ENCODE measurements around the gene HJURP. TPM values are rescaled to one million over a fixed set of nuclear protein-coding genes. Genes with fewer than 3 reads are reported as not detected.
A peak's percentile ranks its signal among the peaks of the same experiment; 100 is the strongest.

HJURP gene
- total RNA-seq, 6 donors from 2014 or later: 0.98 to 3.2 (median 1.3) TPM; not detected in 1

DNA sequence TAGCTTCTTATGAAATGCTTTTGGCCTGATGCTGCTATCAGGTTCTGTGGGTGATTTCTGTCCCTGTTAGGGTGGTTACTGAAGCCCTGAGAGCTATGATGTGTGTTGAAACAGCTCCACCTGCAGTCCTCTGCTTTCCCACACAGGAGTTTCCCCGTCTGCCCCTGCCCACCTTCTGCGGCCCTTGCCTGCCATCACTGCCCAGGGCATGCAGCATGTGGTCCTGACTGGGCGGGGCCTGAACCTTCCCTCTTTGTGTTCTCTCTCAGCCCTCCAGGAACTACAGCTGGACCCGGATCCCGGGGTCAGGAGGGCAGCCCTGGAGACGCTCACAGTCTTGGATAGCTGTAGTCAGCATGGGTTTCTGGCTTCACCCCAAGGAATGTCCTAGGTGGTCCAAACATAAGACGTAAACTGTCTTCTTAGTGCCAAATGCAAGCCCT is 21.4 kb downstream of the HJURP start:
- DNase-seq (no peak), ATAC-seq (ENCODE audit: low FRiP score in 2 of 2) (peak in 1 of 2 donors; percentile 48)
- TF ChIP-seq POLR2AphosphoS5 (IDR thresholded peaks at IDR 0.05) (no peak), EP300 (IDR thresholded peaks at IDR 0.05) (no peak), POLR2A (IDR thresholded peaks at IDR 0.05) (no peak)
- TF ChIP-seq, protein P1, sequence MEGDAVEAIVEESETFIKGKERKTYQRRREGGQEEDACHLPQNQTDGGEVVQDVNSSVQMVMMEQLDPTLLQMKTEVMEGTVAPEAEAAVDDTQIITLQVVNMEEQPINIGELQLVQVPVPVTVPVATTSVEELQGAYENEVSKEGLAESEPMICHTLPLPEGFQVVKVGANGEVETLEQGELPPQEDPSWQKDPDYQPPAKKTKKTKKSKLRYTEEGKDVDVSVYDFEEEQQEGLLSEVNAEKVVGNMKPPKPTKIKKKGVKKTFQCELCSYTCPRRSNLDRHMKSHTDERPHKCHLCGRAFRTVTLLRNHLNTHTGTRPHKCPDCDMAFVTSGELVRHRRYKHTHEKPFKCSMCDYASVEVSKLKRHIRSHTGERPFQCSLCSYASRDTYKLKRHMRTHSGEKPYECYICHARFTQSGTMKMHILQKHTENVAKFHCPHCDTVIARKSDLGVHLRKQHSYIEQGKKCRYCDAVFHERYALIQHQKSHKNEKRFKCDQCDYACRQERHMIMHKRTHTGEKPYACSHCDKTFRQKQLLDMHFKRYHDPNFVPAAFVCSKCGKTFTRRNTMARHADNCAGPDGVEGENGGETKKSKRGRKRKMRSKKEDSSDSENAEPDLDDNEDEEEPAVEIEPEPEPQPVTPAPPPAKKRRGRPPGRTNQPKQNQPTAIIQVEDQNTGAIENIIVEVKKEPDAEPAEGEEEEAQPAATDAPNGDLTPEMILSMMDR (IDR thresholded peaks at IDR 0.05): no peak

DNA sequence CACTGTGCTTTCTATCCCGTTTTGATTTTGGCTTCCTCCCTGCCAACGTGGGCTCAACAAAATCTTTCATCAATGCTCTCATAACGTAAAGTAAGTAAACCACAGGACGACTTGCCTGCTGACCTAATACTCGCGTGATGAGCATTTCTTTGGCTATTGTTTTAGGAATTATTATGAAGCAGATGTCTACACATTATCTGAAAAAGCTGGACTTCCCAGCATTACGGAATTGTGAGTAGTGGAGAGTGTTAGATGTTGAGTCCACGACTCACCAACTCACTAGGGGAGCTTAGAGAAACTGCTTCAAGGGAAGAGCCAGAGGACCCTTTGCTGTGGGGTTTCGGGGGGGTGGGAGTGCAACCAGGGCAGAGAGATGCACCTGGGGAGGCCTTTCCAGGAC is 21.9 kb downstream of the HJURP start:
- no peak overlapping the region for H3K27ac ChIP-seq
- no peak for ATAC-seq (ENCODE audit: low FRiP score in 2 of 2)
- 86 to 91% methylated on average over 9 of the region's 9 CpGs for WGBS, 2 donors

More for the DNA sequence above, 21.4 kb downstream of the HJURP start:
- Histone ChIP-seq H3K27ac (no peak overlapping the region), H3K9me3 (no peaks in the 10 kb centered on the region), H3K27me3 (no peaks in the 10 kb centered on the region), H3K4me1 (no peaks in the 10 kb centered on the region), H3K36me3 (no peaks in the 10 kb centered on the region), H3K4me3 (no peak overlapping the region)
- 76 to 80% methylated on average over 5 to 7 of the region's 7 CpGs for WGBS, 2 donors

DNA sequence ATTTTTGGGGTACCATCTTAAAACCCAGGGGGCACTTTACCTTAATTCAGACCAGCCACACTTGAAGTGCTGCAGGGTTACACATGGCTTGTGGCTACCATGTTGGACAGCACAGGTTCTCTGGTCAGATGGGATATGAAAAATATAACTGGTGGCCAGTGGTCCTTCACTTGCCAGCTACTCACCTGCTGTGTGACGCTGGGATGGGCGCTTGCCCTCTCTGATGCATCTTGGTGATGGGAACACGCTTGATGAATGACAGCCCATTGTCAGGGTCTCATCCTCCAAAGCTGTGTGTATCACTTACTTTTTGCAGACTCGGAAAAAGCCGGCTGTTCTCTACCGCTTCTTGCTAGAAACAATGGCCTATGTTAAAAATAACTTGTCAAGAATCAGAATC is 22.5 kb downstream of the HJURP start:
- H3K4me3 ChIP-seq: no peak overlapping the region
- DNase-seq (no peak), ATAC-seq (ENCODE audit: low FRiP score in 2 of 2) (no peak)
- H3K27ac ChIP-seq: no peak overlapping the region
- H3K36me3 ChIP-seq: no peaks in the 10 kb centered on the region
- H3K9me3 ChIP-seq: no peaks in the 10 kb centered on the region
- WGBS, 2 donors: 90 to 98% methylated on average over 6 of the region's 6 CpGs
- no peaks in the 10 kb centered on the region for H3K4me1 ChIP-seq
- no peaks in the 10 kb centered on the region for H3K27me3 ChIP-seq
- TF ChIP-seq, protein P1 (IDR thresholded peaks at IDR 0.05): no peak
- TF ChIP-seq POLR2A (IDR thresholded peaks at IDR 0.05) (no peak), EP300 (IDR thresholded peaks at IDR 0.05) (no peak), POLR2AphosphoS5 (IDR thresholded peaks at IDR 0.05) (no peak)

More for the DNA sequence above, 21.9 kb downstream of the HJURP start:
- no peaks in the 10 kb centered on the region for H3K27me3 ChIP-seq
- H3K36me3 ChIP-seq: no peaks in the 10 kb centered on the region
- H3K9me3 ChIP-seq: no peaks in the 10 kb centered on the region
- TF ChIP-seq, protein P1 (IDR thresholded peaks at IDR 0.05): no peak
- TF ChIP-seq POLR2A (IDR thresholded peaks at IDR 0.05) (no peak), POLR2AphosphoS5 (IDR thresholded peaks at IDR 0.05) (no peak), EP300 (IDR thresholded peaks at IDR 0.05) (no peak)
- no peak for DNase-seq
- H3K4me3 ChIP-seq: no peak overlapping the region
- H3K4me1 ChIP-seq: no peaks in the 10 kb centered on the region

DNA sequence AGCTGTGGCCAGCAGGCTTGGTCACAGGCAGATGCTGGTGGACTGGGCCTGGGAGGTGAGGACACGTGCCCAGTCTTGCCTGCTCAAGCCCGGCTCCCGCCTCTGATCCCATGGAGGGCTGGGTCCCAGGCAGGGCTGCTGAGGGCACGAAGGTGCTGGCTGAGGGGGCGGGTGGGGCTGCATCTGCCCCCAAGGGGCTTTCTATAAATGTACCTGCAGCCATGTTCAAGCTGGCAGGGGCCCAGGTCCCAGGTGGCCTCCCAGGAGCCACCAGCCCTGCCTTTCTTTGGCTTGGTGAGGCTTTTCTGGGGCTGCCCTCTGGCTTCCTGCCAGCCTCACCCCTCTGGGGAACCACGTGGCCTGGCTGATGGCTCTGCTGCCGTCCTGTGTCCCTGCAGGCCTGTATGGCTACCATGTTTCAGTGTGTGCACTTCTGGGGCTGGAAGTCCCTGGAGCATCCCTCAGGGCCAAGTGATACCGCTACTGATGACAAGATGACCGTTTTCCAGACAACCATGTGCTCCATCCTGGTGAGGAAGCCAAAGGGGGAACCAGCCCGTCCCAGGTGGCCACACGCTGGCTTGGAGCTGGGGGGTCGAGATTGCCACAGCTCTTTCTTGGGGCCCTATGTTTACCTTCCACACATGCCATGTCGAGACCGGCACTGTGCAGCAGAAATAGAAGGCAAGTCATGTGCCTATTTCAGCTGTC is 23.2 kb downstream of the HJURP start:
- DNase-seq (no peak), ATAC-seq (ENCODE audit: low FRiP score in 2 of 2) (no peak)
- TF ChIP-seq, protein P1 (IDR thresholded peaks at IDR 0.05): no peak
- no peak for TF ChIP-seq POLR2AphosphoS5 (IDR thresholded peaks at IDR 0.05)
- TF ChIP-seq POLR2A (IDR thresholded peaks at IDR 0.05): no peak
- no peak for TF ChIP-seq EP300 (IDR thresholded peaks at IDR 0.05)
- Histone ChIP-seq H3K9me3 (peaks cover 0 to under 1% (median 0%) of the 10 kb centered on the region in 4 donors), H3K4me1 (no peaks in the 10 kb centered on the region), H3K36me3 (no peaks in the 10 kb centered on the region), H3K4me3 (no peak overlapping the region), H3K27ac (no peak overlapping the region), H3K27me3 (no peaks in the 10 kb centered on the region)
- WGBS, 2 donors: 87 to 90% methylated on average over 11 to 12 of the region's 14 CpGs

Measured in upper lobe of left lung (tissue), 6 donors.